GM19099 (cell line): ENCODE measurements around the gene DPYSL3.

Experiments
- POLR2A ChIP-seq: IDR thresholded peaks from 3 replicates; pipeline ENCODE4 v1.6.1; 2011; ENCODE audit warnings: low read depth; ENCODE audit not compliant: insufficient read length; ENCODE audit errors: extremely low read depth

Gene DPYSL3

GRCh38 chr5:147390654-147391225, 119.1 kb downstream of the DPYSL3 start:
- TF ChIP-seq POLR2A: no peak

- TF ChIP-seq POLR2A: no peak
Measured at GRCh38 chr5:147388184-147389108, 121.4 kb downstream of the DPYSL3 start.

- TF ChIP-seq POLR2A: no peak
Measured at GRCh38 chr5:147387109-147387508, 122.8 kb downstream of the DPYSL3 start.

GRCh38 chr5:147384346-147385193, 125.3 kb downstream of the DPYSL3 start:
- TF ChIP-seq POLR2A: no peak

GRCh38 chr5:147382776-147383175, 127.1 kb downstream of the DPYSL3 start:
- TF ChIP-seq POLR2A: no peak

GRCh38 chr5:147381555-147381954, 128.3 kb downstream of the DPYSL3 start:
- no peak for TF ChIP-seq POLR2A

GRCh38 chr5:147377682-147378081, 132.2 kb downstream of the DPYSL3 start:
- TF ChIP-seq POLR2A: no peak

GRCh38 chr5:147375151-147375550, 134.7 kb downstream of the DPYSL3 start:
- no peak for TF ChIP-seq POLR2A

GRCh38 chr5:147373328-147373727, 136.5 kb downstream of the DPYSL3 start:
- no peak for TF ChIP-seq POLR2A

GRCh38 chr5:147372191-147372590, 137.7 kb downstream of the DPYSL3 start:
- TF ChIP-seq POLR2A: no peak

- no peak for TF ChIP-seq POLR2A
Measured at GRCh38 chr5:147371290-147371689, 138.6 kb downstream of the DPYSL3 start.

- no peak for TF ChIP-seq POLR2A
Measured at GRCh38 chr5:147369742-147370374, 140.0 kb downstream of the DPYSL3 start.

- TF ChIP-seq POLR2A: no peak
Measured at GRCh38 chr5:147361441-147362175, 148.3 kb downstream of the DPYSL3 start.

GRCh38 chr5:147360816-147361215, 149.1 kb downstream of the DPYSL3 start:
- TF ChIP-seq POLR2A: no peak
